ENCODE measurements around the gene SLC25A12.

SLC25A12 gene

GRCh38 chr2:171883275-171883893 lies 10.7 kb downstream of the SLC25A12 start:
- no peak for DNase-seq

GRCh38 chr2:171882089-171882769 lies 11.8 kb downstream of the SLC25A12 start:
- no peak for DNase-seq

- no peak for DNase-seq
Measured at GRCh38 chr2:171880774-171881173, 13.3 kb downstream of the SLC25A12 start.

GRCh38 chr2:171879865-171880264 lies 14.2 kb downstream of the SLC25A12 start:
- DNase-seq: no peak

GRCh38 chr2:171878481-171878993 lies 15.5 kb downstream of the SLC25A12 start:
- DNase-seq: no peak

- DNase-seq: no peak
Measured at GRCh38 chr2:171874963-171875362, 19.1 kb downstream of the SLC25A12 start.

- no peak for DNase-seq
Measured at GRCh38 chr2:171874517-171874916, 19.5 kb downstream of the SLC25A12 start.

GRCh38 chr2:171864357-171864985 lies 29.6 kb downstream of the SLC25A12 start:
- DNase-seq: no peak

GRCh38 chr2:171862501-171862900 lies 31.5 kb downstream of the SLC25A12 start:
- DNase-seq: no peak

- no peak for DNase-seq
Measured at GRCh38 chr2:171858397-171858958, 35.6 kb downstream of the SLC25A12 start.

- DNase-seq: no peak
Measured at GRCh38 chr2:171855401-171855800, 38.6 kb downstream of the SLC25A12 start.

- DNase-seq: no peak
Measured at GRCh38 chr2:171852366-171852888, 41.6 kb downstream of the SLC25A12 start.

- DNase-seq: no peak
Measured at GRCh38 chr2:171847627-171848026, 46.4 kb downstream of the SLC25A12 start.

- no peak for DNase-seq
Measured at GRCh38 chr2:171846894-171847293, 47.1 kb downstream of the SLC25A12 start.

GRCh38 chr2:171841996-171842395 lies 52.0 kb downstream of the SLC25A12 start:
- no peak for DNase-seq

- no peak for DNase-seq
Measured at GRCh38 chr2:171837736-171838135, 56.3 kb downstream of the SLC25A12 start.

GRCh38 chr2:171836146-171836910 lies 57.7 kb downstream of the SLC25A12 start:
- DNase-seq: no peak

- DNase-seq: no peak
Measured at GRCh38 chr2:171835386-171835785, 58.7 kb downstream of the SLC25A12 start.

- DNase-seq: no peak
Measured at GRCh38 chr2:171834286-171834685, 59.8 kb downstream of the SLC25A12 start.

GRCh38 chr2:171832489-171832888 lies 61.6 kb downstream of the SLC25A12 start:
- no peak for DNase-seq

GRCh38 chr2:171830039-171830438 lies 64.0 kb downstream of the SLC25A12 start:
- no peak for DNase-seq

- DNase-seq: no peak
Measured at GRCh38 chr2:171824086-171824485, 70.0 kb downstream of the SLC25A12 start.

Data from activated CD4-positive, alpha-beta T cell treated with anti-CD3 and anti-CD28 coated beads for 48 hours (primary cell).